Inflammatory macrophage (primary cell): Measurements from ENCODE around the gene SLC27A5.
"Not testable (repeated sequence)": the region's sequence is repeated elsewhere in the genome, so short reads cannot be mapped to it uniquely, and the experiment has no call there.

Experiments
- DNase-seq, 2 donors: peaks; one replicate each; pipeline ENCODE4 v3.0.0-alpha.2; 2020 to 2022

Gene SLC27A5

GRCh38 chr19:58549664-58550361 lies 38.0 kb upstream of the SLC27A5 start:
- no peak for DNase-seq

- DNase-seq = no peak
Measured at GRCh38 chr19:58548859-58549663, 37.3 kb upstream of the SLC27A5 start.

DNA sequence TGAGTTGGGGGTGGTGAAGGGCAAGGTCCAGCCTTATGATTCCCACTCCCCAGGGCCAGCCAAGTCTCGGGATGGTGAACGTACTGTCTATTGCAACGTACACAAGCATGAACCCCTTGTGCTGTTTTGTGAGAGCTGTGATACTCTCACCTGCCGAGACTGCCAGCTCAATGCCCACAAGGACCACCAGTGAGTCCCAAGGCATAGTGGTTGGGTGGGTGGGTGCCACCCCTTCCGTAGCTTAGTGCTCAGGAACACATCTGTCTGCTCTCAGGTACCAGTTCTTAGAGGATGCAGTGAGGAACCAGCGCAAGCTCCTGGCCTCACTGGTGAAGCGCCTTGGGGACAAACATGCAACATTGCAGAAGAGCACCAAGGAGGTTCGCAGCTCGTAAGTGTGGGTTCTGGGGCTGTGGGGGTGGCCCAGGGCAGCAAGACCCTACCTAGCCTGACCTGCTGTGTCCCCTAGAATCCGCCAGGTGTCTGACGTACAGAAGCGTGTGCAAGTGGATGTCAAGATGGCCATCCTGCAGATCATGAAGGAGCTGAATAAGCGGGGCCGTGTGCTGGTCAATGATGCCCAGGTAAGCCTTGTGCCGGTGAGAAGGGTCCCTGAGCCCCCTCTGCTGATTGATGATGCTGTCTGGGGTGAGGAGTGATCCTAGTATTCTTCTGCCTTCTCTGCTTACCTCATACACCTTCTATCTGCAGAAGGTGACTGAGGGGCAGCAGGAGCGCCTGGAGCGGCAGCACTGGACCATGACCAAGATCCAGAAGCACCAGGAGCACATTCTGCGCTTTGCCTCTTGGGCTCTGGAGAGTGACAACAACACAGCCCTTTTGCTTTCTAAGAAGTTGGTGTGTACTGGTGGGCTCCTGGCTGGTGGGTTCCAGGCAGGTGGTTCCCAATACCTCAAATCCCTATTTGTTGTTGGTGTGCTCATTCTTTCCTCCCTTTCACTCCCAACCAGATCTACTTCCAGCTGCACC lies 35.8 kb upstream of the SLC27A5 start:
- DNase-seq = no peak

DNA sequence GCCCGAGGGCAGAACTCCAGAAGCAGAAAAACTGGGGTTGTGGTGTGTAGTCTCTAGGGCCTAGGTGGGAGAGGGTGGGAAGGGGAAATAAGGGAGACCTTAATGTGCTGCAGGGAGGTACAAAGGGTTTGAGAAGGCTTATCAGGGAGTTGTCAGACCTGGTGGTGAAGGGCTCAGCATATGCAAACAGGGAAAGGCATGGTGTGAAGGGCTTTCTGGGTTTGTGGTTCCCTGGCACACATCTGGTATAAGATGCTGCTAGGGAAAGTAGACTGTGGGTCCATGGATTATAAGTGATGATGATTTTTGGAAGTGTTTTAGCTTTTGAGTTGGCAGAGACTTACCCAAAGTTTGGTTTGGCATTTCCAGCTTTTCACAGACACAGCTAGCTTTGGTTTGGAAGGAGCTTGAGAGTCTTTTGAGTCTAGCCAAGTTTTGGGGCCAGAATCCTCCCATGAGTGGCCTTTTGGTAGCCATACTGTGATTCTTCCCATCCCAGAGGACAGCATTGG lies 34.3 kb upstream of the SLC27A5 start:
- DNase-seq = no peak

GRCh38 chr19:58545286-58546018 lies 33.7 kb upstream of the SLC27A5 start:
- DNase-seq = no peak

- DNase-seq = peak; percentile 16 to 57
Measured at GRCh38 chr19:58544591-58545285, 32.9 kb upstream of the SLC27A5 start.

GRCh38 chr19:58543826-58544590 lies 32.2 kb upstream of the SLC27A5 start, which contains the start of gene TRIM28:
TRIM28 (plus strand) TSS chr19:58544064; CDS start chr19:58544758, 694 bp downstream.
- DNase-seq = peak; percentile 97 to 98

GRCh38 chr19:58542641-58543372 lies 31.0 kb upstream of the SLC27A5 start:
- not testable (repeated sequence) for DNase-seq

DNA sequence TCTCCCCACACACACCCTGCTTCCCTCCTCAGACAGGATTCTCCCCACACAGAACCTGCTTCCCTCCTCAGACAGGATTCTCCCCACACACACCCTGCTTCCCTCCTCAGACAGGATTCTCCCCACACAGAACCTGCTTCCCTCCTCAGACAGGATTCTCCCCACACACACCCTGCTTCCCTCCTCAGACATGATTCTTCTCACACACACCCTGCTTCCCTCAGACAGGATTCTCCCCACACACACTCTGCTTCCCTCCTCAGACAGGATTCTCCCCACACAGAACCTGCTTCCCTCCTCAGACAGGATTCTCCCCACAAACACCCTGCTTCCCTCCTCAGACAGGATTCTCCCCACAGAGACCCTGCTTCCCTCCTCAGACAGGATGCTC lies 27.4 kb upstream of the SLC27A5 start:
- not testable (repeated sequence) for DNase-seq

DNA sequence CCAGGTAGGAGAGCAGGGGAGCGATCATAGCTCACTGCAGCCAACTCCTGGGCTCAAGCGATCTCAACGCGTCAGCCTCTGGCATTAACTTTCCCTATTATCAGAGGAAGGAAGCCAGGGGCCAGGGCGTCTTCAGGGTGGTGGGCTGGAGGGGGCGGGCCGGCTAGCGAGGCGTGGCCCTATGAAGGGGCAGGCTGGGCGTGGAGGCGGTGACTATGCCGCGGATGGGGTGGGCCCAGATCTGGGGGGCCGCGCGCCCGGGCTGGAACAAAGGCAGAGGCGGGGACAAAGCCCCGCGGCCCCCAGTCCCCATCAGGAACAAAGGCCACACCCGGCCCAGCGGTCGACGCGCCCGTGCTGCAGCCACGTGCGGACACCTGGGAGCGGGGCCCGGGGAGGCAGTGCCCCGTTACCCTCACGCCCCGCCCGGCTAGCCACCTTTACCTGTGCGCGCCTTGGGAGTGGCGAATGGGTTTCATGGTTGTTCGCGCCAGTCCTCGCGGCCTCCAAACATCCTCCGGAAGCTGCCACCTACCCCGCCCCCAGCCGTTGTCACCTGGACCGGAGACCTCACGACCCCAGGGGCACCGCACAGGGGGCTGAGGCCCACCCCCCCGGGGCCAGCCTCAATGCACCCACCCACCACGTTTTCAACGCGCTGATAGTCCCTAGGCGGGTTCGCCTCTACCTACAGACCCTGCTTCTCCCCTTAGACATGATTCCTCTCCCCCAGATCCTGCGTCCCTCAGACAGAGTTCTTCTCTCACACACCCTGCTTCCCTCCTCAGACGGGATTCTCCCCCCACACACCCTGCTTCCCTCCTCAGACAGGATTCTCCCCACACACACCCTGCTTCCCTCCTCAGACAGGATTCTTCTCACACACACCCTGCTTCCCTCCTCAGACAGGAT lies 26.7 kb upstream of the SLC27A5 start:
- DNase-seq = no peak

GRCh38 chr19:58536852-58537798 lies 25.3 kb upstream of the SLC27A5 start:
- no peak for DNase-seq

- DNase-seq = no peak
Measured at GRCh38 chr19:58535857-58536256, 24.1 kb upstream of the SLC27A5 start.

DNA sequence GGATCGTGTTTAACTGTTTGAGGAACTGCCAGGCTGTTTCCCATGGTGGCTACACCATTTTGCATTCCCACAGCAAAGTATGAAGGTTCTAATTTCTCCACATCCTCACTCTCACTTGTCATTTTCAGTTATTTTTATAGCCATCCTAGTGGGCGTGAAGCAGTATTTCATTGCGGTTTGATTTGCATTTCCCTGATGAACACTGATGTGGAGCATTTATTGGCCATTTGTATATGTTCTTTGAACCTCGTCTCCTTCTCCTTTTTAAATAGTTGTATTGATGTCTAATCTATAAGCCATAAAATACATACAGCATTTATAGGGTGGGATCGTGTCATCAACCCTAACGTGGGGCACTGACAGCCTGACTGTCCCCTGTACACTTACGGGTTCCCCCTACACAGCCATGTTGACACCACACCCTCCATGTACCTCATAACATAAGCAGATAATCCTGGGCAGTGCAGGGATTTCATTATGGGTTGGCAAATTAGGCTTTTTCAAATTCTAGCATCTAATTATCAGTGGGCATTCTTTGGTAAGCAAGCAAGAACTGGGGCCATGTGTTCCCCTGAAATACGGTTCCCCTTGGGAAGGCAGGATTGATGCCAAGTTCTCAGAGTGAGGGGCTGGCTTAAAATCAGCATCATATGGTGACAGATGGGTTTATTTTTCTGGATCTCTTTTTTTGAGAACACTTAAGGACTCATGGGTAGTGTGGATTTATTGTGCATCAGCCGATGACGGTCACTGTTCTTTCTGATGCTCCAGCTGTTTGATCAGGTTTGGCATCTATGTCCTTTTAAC lies 19.4 kb upstream of the SLC27A5 start:
- no peak for DNase-seq

DNA sequence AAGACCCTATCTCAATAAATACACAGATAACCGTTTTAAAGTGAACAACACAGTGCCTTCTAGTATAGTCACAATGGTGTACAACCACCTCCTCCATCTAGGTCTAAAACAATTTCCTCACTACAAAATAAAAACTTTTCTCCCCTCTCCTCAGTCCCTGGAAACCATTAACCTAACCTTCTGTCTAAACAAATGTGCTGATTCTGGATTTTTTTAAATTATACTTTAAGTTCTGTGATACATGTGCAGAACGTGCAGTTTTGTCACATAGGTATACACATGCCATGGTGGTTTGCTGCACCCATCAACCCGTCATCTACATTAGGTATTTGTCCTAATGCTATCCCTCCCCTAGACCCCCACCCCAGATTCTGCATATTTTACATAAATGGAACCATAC lies 17.6 kb upstream of the SLC27A5 start:
- no peak for DNase-seq

DNA sequence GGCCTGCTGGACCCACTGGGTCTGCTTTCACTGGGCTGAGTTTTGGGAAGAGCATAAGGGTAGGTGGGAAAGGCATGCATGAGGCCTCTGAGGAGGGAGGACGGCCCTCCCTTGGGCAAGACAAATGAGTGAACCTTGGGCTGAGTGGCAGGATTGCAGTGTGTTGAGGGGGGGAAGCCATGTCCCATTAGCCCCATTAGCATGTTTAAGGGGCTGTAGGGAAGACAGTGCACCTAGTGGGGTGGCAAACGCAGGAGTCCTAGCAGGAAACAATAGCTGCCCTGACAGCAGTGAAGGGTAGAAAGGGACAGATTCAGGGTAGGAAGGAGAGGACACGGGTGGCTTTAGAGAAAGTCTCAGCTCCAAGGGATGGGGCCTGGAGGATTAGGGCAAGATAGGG lies 10.9 kb upstream of the SLC27A5 start:
- no peak for DNase-seq

- DNase-seq = peak; percentile 25 to 55
Measured at GRCh38 chr19:58521651-58522050, 9.9 kb upstream of the SLC27A5 start.

DNA sequence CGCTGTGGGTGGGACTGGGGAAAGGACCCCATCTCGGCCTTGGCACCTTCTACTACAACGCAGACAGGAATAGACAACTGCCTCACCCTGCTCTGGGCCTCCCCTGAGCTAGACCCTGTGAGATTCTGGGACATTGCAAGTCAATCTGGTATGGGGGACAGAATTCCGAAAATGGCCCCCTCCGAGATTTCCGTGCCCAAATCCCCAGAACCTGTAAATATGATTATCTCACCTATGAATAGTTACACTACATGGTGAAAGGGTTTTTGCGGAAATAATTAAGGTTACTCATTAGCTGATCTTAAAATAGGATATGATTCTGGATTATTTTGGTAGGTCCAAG lies 8.4 kb upstream of the SLC27A5 start:
- DNase-seq = no peak
